ENCODE data around the gene CFC1.
"Not testable (repeated sequence)": the region's sequence is repeated elsewhere in the genome, so short reads cannot be mapped to it uniquely, and the experiment has no call there.

CFC1 gene

DNA sequence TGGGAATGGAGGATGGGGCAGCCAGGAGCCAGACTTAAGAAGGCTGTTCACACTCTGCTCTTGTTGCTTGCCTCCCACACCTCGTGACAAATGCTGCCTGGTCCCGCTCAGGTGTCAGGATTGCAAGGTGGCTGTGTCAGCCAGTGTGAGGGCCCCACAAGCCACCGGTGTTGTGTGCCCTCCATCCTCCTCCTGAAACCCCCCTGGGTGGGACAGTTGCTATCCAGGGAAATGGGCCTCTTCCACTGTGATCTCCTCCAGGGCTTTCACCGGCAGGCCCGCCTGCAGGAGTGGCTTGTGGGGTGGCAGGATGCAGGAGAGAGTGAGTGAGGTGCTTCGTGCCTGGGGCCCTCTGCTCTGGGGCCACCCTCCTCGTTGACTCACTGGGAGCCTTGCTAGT is 16.4 kb downstream of the CFC1 start:
- not testable (repeated sequence) for DNase-seq

DNA sequence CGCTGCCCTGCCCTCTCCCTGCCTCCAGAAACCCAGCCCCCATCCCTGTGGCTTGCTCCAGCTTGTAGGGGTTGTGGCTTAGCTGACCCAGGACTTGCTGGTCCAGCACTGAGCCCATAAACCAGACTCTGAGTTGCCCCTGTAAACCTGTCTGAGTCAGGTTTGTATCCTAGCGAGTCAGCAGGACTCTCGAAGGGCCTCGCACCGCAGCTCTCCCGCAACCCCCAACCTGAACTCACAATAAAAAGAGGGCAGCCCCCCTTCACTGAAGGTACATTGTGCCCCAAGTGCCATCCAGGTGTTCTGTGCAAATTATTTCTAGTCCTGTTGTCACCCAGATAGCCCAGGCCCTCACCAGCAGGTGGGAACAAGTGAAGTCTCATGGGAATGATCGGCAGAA is 17.9 kb downstream of the CFC1 start:
- DNase-seq, result not testable (repeated sequence)

DNA sequence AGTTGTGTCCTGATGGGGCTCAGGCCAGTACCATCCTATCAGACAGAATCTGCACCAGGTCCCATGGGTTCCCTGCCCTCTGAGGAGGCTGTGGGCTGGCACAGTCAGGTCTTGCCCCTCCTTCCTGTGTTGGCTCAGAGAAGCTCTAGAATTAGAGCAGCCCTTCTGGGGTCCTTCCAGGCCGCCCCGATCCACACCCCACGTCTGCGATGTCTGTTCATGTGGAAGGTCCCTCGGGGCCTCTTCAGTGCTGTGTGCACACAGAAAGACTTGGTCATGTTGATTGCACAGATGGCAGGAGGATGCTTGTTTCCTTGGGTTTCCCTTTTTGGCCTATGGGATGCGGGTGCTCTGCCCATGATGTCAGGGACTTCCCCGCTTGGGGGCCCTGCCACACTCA is 20.3 kb downstream of the CFC1 start:
- DNase-seq, result not testable (repeated sequence)

DNA sequence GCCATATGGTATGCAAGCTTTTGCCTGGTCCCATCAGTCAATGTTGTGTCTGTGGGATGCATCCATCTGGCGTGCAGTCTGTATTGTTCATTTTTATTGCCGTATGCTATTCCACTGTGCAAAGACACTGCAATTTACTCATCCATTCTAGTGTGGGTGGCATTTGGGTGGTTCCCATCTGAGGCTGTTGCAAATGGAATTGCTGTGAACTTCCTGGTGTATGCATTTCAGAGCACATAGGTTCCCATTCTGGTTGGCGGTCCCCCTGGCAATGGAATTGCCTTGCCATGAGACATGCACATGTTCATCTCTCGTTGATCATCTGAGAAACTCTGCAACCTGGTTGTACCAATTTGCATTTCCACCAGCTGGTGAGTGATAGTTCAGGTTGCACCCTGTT is 21.8 kb downstream of the CFC1 start:
- DNase-seq, result not testable (repeated sequence)

DNA sequence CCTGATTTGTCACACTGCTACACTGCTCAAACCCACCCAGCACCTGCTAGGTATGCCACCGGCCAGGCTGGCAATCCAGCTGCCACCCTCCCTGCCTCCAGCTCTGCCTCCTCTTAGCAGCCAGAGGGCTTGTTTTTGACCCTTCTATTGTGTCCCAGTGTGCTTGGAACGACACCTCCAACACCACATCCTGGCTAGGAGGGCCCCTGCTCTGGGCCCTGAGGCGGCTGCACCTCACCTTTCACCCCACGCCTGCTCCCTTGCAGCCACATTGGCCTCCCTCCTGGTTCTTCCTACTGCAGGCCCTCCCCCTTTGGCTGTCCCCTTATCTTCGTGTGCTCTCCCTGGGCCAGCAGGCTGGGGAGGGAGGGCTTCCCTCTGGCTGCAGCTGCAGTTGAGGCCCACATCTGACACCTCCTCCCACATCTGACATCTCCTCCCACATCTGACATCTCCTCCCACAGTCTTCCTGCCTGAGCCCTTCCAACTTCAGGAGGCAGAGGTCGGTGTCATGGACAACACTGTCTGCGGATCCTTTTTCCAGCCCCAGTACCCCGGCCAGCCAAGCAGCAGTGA is 23.1 kb downstream of the CFC1 start:
- DNase-seq, result not testable (repeated sequence)

DNA sequence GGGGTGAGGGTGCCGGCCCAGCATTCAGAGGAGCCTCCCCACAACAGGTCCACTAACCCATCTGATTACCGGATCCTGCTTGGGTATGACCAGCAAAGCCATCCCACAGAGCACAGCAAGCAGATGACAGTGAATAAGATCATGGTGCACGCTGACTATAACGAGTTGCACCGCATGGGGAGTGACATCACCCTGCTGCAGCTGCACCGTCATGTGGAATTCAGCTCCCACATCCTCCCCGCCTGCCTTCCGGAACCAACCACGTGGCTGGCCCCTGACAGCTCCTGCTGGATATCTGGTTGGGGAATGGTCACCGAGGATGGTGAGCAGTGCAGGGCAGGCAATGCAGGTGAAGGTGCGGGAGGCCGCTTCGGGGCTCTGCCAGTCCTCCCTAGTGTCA is 25.1 kb downstream of the CFC1 start:
- DNase-seq, result not testable (repeated sequence)

DNA sequence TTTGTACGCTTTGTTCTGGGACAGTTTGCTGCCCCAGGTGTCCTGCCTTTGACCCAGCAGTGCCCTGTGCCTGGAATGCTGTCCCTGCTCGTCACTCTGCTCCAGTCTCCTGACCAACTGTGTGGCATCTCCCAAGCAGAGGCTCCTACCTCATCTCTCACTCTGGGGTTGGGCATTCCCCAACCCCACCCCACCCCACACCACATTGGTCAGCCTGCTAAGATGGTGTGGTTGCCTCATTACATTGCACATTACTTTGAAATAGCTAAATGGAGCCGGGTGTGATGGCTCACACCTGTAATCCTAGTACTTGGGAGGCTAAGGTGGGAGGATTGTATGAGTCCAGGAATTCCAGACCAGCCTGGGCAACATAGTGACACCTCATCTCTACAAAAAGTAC is 27.4 kb downstream of the CFC1 start:
- not testable (repeated sequence) for DNase-seq

DNA sequence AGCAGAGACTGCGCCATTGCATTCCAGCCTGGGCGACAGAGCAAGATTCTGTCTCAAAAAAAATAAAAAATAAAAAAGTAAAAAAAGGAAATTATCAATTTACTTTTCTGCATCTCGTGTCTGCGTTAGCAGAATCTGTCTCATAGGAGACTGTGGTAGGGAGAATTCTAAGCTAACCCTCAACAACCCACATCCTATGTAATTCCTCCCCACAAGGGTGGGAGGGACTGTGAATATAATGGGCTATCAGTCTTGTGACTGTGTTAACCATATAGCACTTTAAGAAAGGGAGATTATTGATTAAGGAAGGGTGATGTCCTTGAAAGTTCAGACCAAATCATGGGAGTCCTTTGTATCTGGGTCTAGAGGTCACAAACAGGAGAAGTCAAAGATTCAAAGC is 33.2 kb downstream of the CFC1 start:
- not testable (repeated sequence) for DNase-seq

DNA sequence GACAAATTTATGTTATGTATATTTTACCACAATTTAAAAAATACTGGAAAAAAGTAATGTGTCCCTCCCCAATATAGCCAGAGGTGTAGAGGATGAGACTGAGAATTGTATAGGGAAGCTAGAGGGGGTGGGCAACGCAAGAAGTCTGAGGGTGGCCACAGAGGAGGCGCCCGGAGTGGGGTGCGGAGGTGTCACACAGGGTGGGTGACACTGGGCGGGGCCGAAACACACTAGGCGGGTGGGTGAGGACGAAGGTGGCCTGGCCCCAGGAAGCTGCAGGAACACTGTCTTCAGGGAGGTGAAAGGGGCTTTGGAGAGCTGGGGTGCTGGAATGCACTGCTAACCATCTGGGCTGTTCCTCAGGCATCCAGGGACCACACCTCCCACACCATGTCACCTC is 42.9 kb downstream of the CFC1 start:
- not testable (repeated sequence) for DNase-seq

DNA sequence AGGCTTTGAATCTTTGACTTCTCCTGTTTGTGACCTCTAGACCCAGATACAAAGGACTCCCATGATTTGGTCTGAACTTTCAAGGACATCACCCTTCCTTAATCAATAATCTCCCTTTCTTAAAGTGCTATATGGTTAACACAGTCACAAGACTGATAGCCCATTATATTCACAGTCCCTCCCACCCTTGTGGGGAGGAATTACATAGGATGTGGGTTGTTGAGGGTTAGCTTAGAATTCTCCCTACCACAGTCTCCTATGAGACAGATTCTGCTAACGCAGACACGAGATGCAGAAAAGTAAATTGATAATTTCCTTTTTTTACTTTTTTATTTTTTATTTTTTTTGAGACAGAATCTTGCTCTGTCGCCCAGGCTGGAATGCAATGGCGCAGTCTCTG is 45.2 kb downstream of the CFC1 start:
- not testable (repeated sequence) for DNase-seq

DNA sequence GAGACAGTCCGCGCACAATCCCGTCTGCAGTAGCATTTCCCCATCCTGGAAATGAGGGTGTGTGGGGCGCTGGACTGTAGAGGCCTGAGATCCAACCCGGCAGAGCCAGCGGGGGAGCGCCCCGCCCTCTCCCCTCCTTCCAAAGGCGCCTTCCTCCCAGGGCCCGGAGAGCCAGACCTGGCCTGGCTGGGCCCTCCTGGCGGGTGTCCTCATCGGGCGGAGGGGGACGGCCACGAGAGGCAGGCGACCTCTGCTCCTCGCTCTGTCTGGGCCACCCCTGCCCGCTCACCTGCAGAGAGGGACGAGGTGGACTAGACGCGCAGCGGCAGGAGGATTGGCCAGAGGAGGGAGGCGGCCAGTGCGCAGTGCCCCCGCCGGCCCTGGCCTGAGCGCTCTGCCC is 49.9 kb downstream of the CFC1 start:
- DNase-seq, result not testable (repeated sequence)

DNA sequence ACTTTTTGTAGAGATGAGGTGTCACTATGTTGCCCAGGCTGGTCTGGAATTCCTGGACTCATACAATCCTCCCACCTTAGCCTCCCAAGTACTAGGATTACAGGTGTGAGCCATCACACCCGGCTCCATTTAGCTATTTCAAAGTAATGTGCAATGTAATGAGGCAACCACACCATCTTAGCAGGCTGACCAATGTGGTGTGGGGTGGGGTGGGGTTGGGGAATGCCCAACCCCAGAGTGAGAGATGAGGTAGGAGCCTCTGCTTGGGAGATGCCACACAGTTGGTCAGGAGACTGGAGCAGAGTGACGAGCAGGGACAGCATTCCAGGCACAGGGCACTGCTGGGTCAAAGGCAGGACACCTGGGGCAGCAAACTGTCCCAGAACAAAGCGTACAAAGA is 51.0 kb downstream of the CFC1 start:
- not testable (repeated sequence) for DNase-seq

DNA sequence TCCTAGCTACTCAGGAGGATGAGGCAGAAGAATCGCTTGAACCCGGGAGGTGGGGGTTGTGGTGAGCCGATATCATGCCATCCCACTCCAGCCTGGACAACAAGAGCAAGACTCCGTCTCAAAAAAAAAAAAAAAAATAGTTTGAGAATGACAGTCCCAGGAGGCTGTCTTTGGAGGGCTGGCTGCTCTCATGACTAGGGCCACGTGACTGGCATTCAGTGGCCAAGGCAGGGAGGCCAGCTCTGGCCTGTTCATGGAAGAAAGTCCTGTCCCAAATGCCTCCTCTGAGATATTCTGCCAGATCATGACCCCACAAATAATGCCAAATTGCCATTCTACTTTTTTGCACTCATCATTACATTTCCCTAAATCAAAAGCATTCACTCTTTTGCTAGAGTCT is 54.4 kb downstream of the CFC1 start:
- DNase-seq, result not testable (repeated sequence)

DNA sequence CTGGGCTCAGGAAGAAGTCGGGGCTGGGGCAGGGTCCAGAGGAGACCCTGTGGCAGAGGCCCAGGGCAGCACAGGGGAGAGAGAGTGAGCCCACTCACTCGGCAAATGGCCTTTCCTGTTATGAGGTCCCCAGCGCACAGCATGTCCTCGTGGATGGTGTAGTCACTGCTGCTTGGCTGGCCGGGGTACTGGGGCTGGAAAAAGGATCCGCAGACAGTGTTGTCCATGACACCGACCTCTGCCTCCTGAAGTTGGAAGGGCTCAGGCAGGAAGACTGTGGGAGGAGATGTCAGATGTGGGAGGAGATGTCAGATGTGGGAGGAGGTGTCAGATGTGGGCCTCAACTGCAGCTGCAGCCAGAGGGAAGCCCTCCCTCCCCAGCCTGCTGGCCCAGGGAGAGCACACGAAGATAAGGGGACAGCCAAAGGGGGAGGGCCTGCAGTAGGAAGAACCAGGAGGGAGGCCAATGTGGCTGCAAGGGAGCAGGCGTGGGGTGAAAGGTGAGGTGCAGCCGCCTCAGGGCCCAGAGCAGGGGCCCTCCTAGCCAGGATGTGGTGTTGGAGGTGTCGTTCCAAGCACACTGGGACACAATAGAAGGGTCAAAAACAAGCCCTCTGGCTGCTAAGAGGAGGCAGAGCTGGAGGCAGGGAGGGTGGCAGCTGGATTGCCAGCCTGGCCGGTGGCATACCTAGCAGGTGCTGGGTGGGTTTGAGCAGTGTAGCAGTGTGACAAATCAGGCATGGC is 55.4 kb downstream of the CFC1 start:
- not testable (repeated sequence) for DNase-seq

DNA sequence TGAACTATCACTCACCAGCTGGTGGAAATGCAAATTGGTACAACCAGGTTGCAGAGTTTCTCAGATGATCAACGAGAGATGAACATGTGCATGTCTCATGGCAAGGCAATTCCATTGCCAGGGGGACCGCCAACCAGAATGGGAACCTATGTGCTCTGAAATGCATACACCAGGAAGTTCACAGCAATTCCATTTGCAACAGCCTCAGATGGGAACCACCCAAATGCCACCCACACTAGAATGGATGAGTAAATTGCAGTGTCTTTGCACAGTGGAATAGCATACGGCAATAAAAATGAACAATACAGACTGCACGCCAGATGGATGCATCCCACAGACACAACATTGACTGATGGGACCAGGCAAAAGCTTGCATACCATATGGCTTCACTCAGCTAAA is 56.6 kb downstream of the CFC1 start:
- DNase-seq, result not testable (repeated sequence)
